WTC11 (cell line): ENCODE measurements around the gene RSU1. TPM values are rescaled to one million over a fixed set of nuclear protein-coding genes. Genes with fewer than 3 reads are reported as not detected.
A peak's percentile ranks its signal among the peaks of the same experiment; 100 is the strongest.

Experiments
- ATAC-seq: fragments of 200-7000 bp; cut with Tn5 transposase; 2 replicates; pipeline ENCODE4 v1.10.0; 2021; ENCODE audit warnings: mild to moderate bottlenecking, moderate library complexity
- CTCF ChIA-PET: fragments of 300-600 bp; sonication (Branson Sonifier 250); formaldehyde crosslinking; loops from one replicate; lab custom pipeline; 2021; ENCODE audit warnings: antibody characterized with exemption; lab: Charles Lee
- POLR2A ChIA-PET: fragments of 350-600 bp; sonication (Branson Sonifier 250); formaldehyde crosslinking; loops from one replicate; lab custom pipeline; 2021; ENCODE audit warnings: antibody characterized with exemption; lab: Charles Lee
- DNase-seq: peaks from one replicate; pipeline ENCODE4 v3.0.0; 2021; ENCODE audit warnings: low spot score
- H3K27ac Mint-ChIP-seq: 2 replicates; pipeline ENCODE4 v1.8.0; 2021; ENCODE audit warnings: mixed read lengths
- H3K27me3 Mint-ChIP-seq: 2 replicates; pipeline ENCODE4 v1.8.0; 2021; ENCODE audit warnings: low read depth, mild to moderate bottlenecking, moderate library complexity, mixed read lengths
- H3K36me3 Mint-ChIP-seq: 2 replicates; pipeline ENCODE4 v1.8.0; 2021; ENCODE audit warnings: mixed read lengths
- H3K4me1 Mint-ChIP-seq: 2 replicates; pipeline ENCODE4 v1.8.0; 2022; ENCODE audit warnings: mixed read lengths
- H3K4me3 Mint-ChIP-seq: 2 replicates; pipeline ENCODE4 v1.8.0; 2021; ENCODE audit warnings: mild to moderate bottlenecking, moderate library complexity, mixed read lengths
- H3K9me3 Mint-ChIP-seq: 2 replicates; pipeline ENCODE4 v1.8.0; 2021; ENCODE audit warnings: mixed read lengths
- FOXJ3 ChIP-seq: sonication (generic); formaldehyde crosslinking; IDR thresholded peaks from 2 replicates; pipeline ENCODE4 v1.9.0; 2021; ENCODE audit warnings: missing genetic modification reagents, mild to moderate bottlenecking, borderline replicate concordance
- FOXP1 ChIP-seq: sonication (generic); formaldehyde crosslinking; IDR thresholded peaks from 2 replicates; pipeline ENCODE4 v1.8.0; 2022; ENCODE audit warnings: missing genetic modification reagents, mild to moderate bottlenecking, moderate library complexity, borderline replicate concordance
- HMGA2 ChIP-seq: fragments of 250-450 bp; sonication (Bioruptor Pico); IDR thresholded peaks from 2 replicates; pipeline ENCODE4 v1.4.0; 2021; ENCODE audit warnings: mild to moderate bottlenecking, moderate library complexity
- MYBL2 ChIP-seq: sonication (generic); formaldehyde crosslinking; IDR thresholded peaks from 2 replicates; pipeline ENCODE4 v1.8.1; 2023; ENCODE audit warnings: mild to moderate bottlenecking, moderate library complexity, missing genetic modification reagents
- NR1H2 ChIP-seq: sonication (generic); formaldehyde crosslinking; IDR thresholded peaks from 2 replicates; pipeline ENCODE4 v1.9.0; 2021; ENCODE audit warnings: mild to moderate bottlenecking, moderate library complexity, missing genetic modification reagents
- TCF7 ChIP-seq: sonication (generic); formaldehyde crosslinking; IDR thresholded peaks from 2 replicates; pipeline ENCODE4 v1.8.0; 2022; ENCODE audit warnings: mild to moderate bottlenecking, low read depth, missing genetic modification reagents, moderate library complexity
- TEAD1 ChIP-seq: sonication (generic); formaldehyde crosslinking; IDR thresholded peaks from 2 replicates; pipeline ENCODE4 v1.8.0; 2022; ENCODE audit warnings: mild to moderate bottlenecking, missing genetic modification reagents
- ZNF232 ChIP-seq: sonication (generic); formaldehyde crosslinking; IDR thresholded peaks from 2 replicates; pipeline ENCODE4 v1.8.0; 2022; ENCODE audit warnings: mild to moderate bottlenecking, missing genetic modification reagents
- total RNA-seq: library from RNA; stranded (reverse); gene quantifications from 3 replicates; pipeline ENCODE4 v1.2.3, GENCODE V29; 2021
- TF ChIP-seq, protein P1 (sequence below): fragments of 200-600 bp; IDR thresholded peaks from 2 replicates; pipeline ENCODE4 v1.8.0; 2022; ENCODE audit warnings: antibody characterized with exemption
- TF ChIP-seq, protein P2 (sequence below): sonication (generic); formaldehyde crosslinking; conservative IDR thresholded peaks from 2 replicates; pipeline ENCODE4 v1.8.1; 2023; ENCODE audit warnings: mild to moderate bottlenecking, low read depth, missing genetic modification reagents, moderate library complexity
- TF ChIP-seq, protein P3 (sequence below): sonication (generic); formaldehyde crosslinking; IDR thresholded peaks from 2 replicates; pipeline ENCODE4 v1.8.0; 2022; ENCODE audit warnings: mild to moderate bottlenecking, missing genetic modification reagents
- TF ChIP-seq, protein P4 (sequence below): sonication (generic); formaldehyde crosslinking; IDR thresholded peaks from 2 replicates; pipeline ENCODE4 v1.8.1; 2023; ENCODE audit warnings: mild to moderate bottlenecking, missing genetic modification reagents, borderline replicate concordance
- TF ChIP-seq, protein P5 (sequence below): sonication (generic); formaldehyde crosslinking; IDR thresholded peaks from 2 replicates; pipeline ENCODE4 v1.8.0; 2022; ENCODE audit warnings: mild to moderate bottlenecking, missing genetic modification reagents
- TF ChIP-seq, protein P6 (sequence below): sonication (generic); formaldehyde crosslinking; IDR thresholded peaks from 2 replicates; pipeline ENCODE4 v1.8.1; 2022; ENCODE audit warnings: mild to moderate bottlenecking, moderate library complexity, missing genetic modification reagents
- TF ChIP-seq, protein P7 (sequence below): sonication (generic); formaldehyde crosslinking; IDR thresholded peaks from 2 replicates; pipeline ENCODE4 v1.8.0; 2023; ENCODE audit warnings: mild to moderate bottlenecking, missing genetic modification reagents

Gene RSU1
- total RNA-seq, 1 experiment from 2014 or later: 46.4 TPM

DNA sequence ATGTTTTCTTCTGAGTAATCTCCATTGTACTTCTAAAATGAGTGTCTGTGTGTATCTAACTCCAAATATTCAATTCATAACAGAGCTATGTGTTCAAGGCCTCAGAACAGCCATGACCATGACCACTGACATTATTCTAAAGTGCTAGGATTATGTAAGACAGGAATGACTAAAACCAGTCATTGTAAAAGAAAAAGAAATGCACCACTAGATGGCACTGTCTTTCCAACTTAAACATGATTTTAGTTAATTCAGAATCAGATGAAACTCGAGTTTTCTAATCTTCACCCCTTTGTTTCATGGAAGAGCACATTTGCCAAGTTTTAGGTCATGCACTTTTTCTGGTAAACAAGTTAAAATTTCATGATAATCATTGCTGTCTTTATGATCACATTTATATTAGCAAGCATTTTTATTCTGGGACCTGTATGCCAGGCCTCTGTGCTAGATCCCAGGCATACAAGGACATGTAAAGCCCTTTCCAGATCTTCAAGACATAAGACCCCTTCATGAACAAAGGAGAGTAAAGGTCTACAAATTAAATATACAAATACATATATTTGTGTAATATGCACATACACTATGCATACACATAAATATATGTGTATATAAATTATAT lies 26.1 kb upstream of the RSU1 start:
- H3K4me1 Mint-ChIP-seq: no peaks in the 10 kb centered on the region
- H3K4me3 Mint-ChIP-seq: no peak overlapping the region
- ChIA-PET CTCF (interaction anchor here (0.6 to 0.7 kb wide), 2 partner anchors 13 to 1281 kb away, joined by 3 to 6 read pairs; no protein-coding TSS in a partner anchor), POLR2A (no interaction called here)
- H3K27ac Mint-ChIP-seq: no peak overlapping the region
- TF ChIP-seq, protein P1, sequence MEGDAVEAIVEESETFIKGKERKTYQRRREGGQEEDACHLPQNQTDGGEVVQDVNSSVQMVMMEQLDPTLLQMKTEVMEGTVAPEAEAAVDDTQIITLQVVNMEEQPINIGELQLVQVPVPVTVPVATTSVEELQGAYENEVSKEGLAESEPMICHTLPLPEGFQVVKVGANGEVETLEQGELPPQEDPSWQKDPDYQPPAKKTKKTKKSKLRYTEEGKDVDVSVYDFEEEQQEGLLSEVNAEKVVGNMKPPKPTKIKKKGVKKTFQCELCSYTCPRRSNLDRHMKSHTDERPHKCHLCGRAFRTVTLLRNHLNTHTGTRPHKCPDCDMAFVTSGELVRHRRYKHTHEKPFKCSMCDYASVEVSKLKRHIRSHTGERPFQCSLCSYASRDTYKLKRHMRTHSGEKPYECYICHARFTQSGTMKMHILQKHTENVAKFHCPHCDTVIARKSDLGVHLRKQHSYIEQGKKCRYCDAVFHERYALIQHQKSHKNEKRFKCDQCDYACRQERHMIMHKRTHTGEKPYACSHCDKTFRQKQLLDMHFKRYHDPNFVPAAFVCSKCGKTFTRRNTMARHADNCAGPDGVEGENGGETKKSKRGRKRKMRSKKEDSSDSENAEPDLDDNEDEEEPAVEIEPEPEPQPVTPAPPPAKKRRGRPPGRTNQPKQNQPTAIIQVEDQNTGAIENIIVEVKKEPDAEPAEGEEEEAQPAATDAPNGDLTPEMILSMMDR: peak; percentile 48; the same call in 1 of the 2 replicates
- TF ChIP-seq HMGA2 (no peak), TCF7 (CRISPR knock-in tag) (no peak), TEAD1 (CRISPR knock-in tag) (no peak)
- TF ChIP-seq, protein P2, sequence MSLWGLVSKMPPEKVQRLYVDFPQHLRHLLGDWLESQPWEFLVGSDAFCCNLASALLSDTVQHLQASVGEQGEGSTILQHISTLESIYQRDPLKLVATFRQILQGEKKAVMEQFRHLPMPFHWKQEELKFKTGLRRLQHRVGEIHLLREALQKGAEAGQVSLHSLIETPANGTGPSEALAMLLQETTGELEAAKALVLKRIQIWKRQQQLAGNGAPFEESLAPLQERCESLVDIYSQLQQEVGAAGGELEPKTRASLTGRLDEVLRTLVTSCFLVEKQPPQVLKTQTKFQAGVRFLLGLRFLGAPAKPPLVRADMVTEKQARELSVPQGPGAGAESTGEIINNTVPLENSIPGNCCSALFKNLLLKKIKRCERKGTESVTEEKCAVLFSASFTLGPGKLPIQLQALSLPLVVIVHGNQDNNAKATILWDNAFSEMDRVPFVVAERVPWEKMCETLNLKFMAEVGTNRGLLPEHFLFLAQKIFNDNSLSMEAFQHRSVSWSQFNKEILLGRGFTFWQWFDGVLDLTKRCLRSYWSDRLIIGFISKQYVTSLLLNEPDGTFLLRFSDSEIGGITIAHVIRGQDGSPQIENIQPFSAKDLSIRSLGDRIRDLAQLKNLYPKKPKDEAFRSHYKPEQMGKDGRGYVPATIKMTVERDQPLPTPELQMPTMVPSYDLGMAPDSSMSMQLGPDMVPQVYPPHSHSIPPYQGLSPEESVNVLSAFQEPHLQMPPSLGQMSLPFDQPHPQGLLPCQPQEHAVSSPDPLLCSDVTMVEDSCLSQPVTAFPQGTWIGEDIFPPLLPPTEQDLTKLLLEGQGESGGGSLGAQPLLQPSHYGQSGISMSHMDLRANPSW: no peak
- H3K9me3 Mint-ChIP-seq: no peaks in the 10 kb centered on the region
- DNase-seq (no peak), ATAC-seq (peak; percentile 47)
- no peaks in the 10 kb centered on the region; the same call in 1 of the 2 replicates for H3K27me3 Mint-ChIP-seq
- H3K36me3 Mint-ChIP-seq: no peaks in the 10 kb centered on the region

DNA sequence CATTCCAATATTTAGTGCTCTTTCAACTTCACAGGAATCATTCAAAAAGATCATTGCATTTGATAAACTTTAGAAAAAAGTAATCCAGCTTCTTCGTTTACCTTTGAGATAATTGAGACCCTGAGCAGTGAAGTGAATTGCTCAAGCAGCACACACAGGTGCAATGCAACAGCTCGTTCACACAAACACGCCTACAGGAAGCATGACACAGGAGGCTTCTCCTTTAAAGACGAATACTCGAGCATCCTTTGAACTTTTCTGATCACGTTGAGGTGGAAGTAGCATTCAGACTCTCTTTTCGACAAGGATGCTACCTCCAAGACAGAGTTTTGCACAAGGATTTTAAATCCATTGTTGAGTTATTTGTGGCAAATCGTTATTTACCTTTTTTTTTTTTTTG lies 18.0 kb upstream of the RSU1 start:
- ChIA-PET CTCF (interaction anchor here (0.7 kb wide), 1 partner anchor 957 kb away, joined by 3 read pairs; no protein-coding TSS in a partner anchor), POLR2A (no interaction called here)
- DNase-seq: no peak
- no peaks in the 10 kb centered on the region for H3K27me3 Mint-ChIP-seq
- no peak overlapping the region for H3K4me3 Mint-ChIP-seq
- peaks cover 15% of the 10 kb centered on the region for H3K4me1 Mint-ChIP-seq
- ATAC-seq: no peak
- H3K27ac Mint-ChIP-seq: no peak overlapping the region
- no peaks in the 10 kb centered on the region for H3K36me3 Mint-ChIP-seq
- H3K9me3 Mint-ChIP-seq: no peaks in the 10 kb centered on the region
- TF ChIP-seq, protein P2: no peak
- TF ChIP-seq, protein P3, sequence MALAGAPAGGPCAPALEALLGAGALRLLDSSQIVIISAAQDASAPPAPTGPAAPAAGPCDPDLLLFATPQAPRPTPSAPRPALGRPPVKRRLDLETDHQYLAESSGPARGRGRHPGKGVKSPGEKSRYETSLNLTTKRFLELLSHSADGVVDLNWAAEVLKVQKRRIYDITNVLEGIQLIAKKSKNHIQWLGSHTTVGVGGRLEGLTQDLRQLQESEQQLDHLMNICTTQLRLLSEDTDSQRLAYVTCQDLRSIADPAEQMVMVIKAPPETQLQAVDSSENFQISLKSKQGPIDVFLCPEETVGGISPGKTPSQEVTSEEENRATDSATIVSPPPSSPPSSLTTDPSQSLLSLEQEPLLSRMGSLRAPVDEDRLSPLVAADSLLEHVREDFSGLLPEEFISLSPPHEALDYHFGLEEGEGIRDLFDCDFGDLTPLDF (CRISPR knock-in tag): no peak
- no peak for TF ChIP-seq ZNF232 (CRISPR knock-in tag)
- no peak for TF ChIP-seq NR1H2 (CRISPR knock-in tag)
- TF ChIP-seq, protein P4, sequence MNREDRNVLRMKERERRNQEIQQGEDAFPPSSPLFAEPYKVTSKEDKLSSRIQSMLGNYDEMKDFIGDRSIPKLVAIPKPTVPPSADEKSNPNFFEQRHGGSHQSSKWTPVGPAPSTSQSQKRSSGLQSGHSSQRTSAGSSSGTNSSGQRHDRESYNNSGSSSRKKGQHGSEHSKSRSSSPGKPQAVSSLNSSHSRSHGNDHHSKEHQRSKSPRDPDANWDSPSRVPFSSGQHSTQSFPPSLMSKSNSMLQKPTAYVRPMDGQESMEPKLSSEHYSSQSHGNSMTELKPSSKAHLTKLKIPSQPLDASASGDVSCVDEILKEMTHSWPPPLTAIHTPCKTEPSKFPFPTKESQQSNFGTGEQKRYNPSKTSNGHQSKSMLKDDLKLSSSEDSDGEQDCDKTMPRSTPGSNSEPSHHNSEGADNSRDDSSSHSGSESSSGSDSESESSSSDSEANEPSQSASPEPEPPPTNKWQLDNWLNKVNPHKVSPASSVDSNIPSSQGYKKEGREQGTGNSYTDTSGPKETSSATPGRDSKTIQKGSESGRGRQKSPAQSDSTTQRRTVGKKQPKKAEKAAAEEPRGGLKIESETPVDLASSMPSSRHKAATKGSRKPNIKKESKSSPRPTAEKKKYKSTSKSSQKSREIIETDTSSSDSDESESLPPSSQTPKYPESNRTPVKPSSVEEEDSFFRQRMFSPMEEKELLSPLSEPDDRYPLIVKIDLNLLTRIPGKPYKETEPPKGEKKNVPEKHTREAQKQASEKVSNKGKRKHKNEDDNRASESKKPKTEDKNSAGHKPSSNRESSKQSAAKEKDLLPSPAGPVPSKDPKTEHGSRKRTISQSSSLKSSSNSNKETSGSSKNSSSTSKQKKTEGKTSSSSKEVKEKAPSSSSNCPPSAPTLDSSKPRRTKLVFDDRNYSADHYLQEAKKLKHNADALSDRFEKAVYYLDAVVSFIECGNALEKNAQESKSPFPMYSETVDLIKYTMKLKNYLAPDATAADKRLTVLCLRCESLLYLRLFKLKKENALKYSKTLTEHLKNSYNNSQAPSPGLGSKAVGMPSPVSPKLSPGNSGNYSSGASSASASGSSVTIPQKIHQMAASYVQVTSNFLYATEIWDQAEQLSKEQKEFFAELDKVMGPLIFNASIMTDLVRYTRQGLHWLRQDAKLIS (CRISPR knock-in tag): no peak
- TF ChIP-seq FOXJ3 (CRISPR knock-in tag): no peak
- TF ChIP-seq, protein P5, sequence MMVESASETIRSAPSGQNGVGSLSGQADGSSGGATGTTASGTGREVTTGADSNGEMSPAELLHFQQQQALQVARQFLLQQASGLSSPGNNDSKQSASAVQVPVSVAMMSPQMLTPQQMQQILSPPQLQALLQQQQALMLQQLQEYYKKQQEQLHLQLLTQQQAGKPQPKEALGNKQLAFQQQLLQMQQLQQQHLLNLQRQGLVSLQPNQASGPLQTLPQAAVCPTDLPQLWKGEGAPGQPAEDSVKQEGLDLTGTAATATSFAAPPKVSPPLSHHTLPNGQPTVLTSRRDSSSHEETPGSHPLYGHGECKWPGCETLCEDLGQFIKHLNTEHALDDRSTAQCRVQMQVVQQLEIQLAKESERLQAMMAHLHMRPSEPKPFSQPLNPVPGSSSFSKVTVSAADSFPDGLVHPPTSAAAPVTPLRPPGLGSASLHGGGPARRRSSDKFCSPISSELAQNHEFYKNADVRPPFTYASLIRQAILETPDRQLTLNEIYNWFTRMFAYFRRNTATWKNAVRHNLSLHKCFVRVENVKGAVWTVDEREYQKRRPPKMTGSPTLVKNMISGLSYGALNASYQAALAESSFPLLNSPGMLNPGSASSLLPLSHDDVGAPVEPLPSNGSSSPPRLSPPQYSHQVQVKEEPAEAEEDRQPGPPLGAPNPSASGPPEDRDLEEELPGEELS (CRISPR knock-in tag): no peak
- no peak for TF ChIP-seq FOXP1 (CRISPR knock-in tag)
- TF ChIP-seq MYBL2 (CRISPR knock-in tag): no peak
- TF ChIP-seq, protein P6, sequence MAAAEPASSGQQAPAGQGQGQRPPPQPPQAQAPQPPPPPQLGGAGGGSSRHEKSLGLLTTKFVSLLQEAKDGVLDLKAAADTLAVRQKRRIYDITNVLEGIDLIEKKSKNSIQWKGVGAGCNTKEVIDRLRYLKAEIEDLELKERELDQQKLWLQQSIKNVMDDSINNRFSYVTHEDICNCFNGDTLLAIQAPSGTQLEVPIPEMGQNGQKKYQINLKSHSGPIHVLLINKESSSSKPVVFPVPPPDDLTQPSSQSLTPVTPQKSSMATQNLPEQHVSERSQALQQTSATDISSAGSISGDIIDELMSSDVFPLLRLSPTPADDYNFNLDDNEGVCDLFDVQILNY: no peak
- TF ChIP-seq, protein P7, sequence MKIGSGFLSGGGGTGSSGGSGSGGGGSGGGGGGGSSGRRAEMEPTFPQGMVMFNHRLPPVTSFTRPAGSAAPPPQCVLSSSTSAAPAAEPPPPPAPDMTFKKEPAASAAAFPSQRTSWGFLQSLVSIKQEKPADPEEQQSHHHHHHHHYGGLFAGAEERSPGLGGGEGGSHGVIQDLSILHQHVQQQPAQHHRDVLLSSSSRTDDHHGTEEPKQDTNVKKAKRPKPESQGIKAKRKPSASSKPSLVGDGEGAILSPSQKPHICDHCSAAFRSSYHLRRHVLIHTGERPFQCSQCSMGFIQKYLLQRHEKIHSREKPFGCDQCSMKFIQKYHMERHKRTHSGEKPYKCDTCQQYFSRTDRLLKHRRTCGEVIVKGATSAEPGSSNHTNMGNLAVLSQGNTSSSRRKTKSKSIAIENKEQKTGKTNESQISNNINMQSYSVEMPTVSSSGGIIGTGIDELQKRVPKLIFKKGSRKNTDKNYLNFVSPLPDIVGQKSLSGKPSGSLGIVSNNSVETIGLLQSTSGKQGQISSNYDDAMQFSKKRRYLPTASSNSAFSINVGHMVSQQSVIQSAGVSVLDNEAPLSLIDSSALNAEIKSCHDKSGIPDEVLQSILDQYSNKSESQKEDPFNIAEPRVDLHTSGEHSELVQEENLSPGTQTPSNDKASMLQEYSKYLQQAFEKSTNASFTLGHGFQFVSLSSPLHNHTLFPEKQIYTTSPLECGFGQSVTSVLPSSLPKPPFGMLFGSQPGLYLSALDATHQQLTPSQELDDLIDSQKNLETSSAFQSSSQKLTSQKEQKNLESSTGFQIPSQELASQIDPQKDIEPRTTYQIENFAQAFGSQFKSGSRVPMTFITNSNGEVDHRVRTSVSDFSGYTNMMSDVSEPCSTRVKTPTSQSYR: no peak
